HepG2 (cell line): Measurements from ENCODE around the gene ZNF74. TPM values are rescaled to one million over a fixed set of nuclear protein-coding genes. Genes with fewer than 3 reads are reported as not detected.

ENCODE experiments used
- ATF2 ChIP-seq: sonication (generic); formaldehyde crosslinking; IDR thresholded peaks from 2 replicates; pipeline ENCODE4 v1.4.0; 2020; ENCODE audit warnings: missing genetic modification reagents
- ATF3 ChIP-seq: sonication (generic); formaldehyde crosslinking; IDR thresholded peaks from 2 replicates; pipeline ENCODE4 v1.4.0; 2020; ENCODE audit warnings: missing genetic modification reagents
- CENPT ChIP-seq: sonication (generic); formaldehyde crosslinking; IDR thresholded peaks from 2 replicates; pipeline ENCODE4 v1.8.0; 2022; ENCODE audit warnings: low read depth, mild to moderate bottlenecking, moderate library complexity, missing genetic modification reagents
- GATAD1 ChIP-seq: IDR thresholded peaks from 2 replicates; pipeline ENCODE4 v1.6.1; 2016; ENCODE audit warnings: missing genetic modification reagents, missing compliant biosample characterization
- KDM3A ChIP-seq: IDR thresholded peaks from 2 replicates; pipeline ENCODE4 v1.6.1; 2018; ENCODE audit warnings: low read depth, missing compliant biosample characterization
- KLF9 ChIP-seq: IDR thresholded peaks from 2 replicates; pipeline ENCODE4 v1.6.1; 2016; ENCODE audit warnings: low read depth
- LCORL ChIP-seq, 2 experiments: fragments of 450-650 bp in 1 of 2; sonication (generic) in 1 of 2; formaldehyde crosslinking in 1 of 2; IDR thresholded peaks; 2 replicates each; pipeline versions ENCODE4 v1.5.0 to v1.6.1; 2017 to 2020; ENCODE audit warnings: antibody characterized with exemption in 1 of 2, missing genetic modification reagents in 1 of 2
- PREB ChIP-seq: sonication (generic); formaldehyde crosslinking; IDR thresholded peaks from 2 replicates; pipeline ENCODE4 v1.4.0; 2020; ENCODE audit warnings: missing genetic modification reagents
- TAF15 ChIP-seq: fragments of 200-400 bp; formaldehyde crosslinking; IDR thresholded peaks from one replicate; pipeline ENCODE4 v1.6.1; 2018; ENCODE audit warnings: mild to moderate bottlenecking, low read depth, low read length; ENCODE audit not compliant: poor library complexity, severe bottlenecking
- TSC22D2 ChIP-seq: sonication (generic); formaldehyde crosslinking; IDR thresholded peaks from 2 replicates; pipeline ENCODE4 v1.5.1; 2020; ENCODE audit warnings: missing genetic modification reagents, mild to moderate bottlenecking, borderline replicate concordance
- ZBTB20 ChIP-seq: sonication (generic); formaldehyde crosslinking; IDR thresholded peaks from 2 replicates; pipeline ENCODE4 v1.8.1; 2023; ENCODE audit warnings: missing genetic modification reagents, low read depth, mild to moderate bottlenecking, borderline replicate concordance
- ZFP36L2 ChIP-seq: sonication (generic); formaldehyde crosslinking; IDR thresholded peaks from 2 replicates; pipeline ENCODE4 v1.4.0; 2020; ENCODE audit warnings: missing genetic modification reagents
- ZFP62 ChIP-seq: sonication (generic); formaldehyde crosslinking; IDR thresholded peaks from 2 replicates; pipeline ENCODE4 v1.4.0; 2020; ENCODE audit warnings: missing genetic modification reagents
- ZMAT3 ChIP-seq: sonication (generic); formaldehyde crosslinking; conservative IDR thresholded peaks from 2 replicates; pipeline ENCODE4 v1.7.0; 2021; ENCODE audit warnings: missing genetic modification reagents
- ZNF136 ChIP-seq: sonication (generic); formaldehyde crosslinking; IDR thresholded peaks from 2 replicates; pipeline ENCODE4 v1.8.1; 2022; ENCODE audit warnings: low read depth, mild to moderate bottlenecking, moderate library complexity, missing genetic modification reagents
- ZNF607 ChIP-seq: sonication (generic); formaldehyde crosslinking; IDR thresholded peaks from 2 replicates; pipeline ENCODE4 v1.5.1; 2020; ENCODE audit warnings: missing genetic modification reagents, mild to moderate bottlenecking, borderline replicate concordance
- polyA plus RNA-seq, 8 experiments: library from polyadenylated mRNA; depleted of rRNA in 3 of 8; stranded (reverse) in 7 of 8; unstranded in 1 of 8; fragments of >200 nt; fragmentation: Illumina TruSeq in 4 of 8; extraction: Trizol in 4 of 8; gene quantifications; 2 replicates each; pipeline versions ENCODE4 v1.2.1 to v1.2.3, GENCODE V29; 2011 to 2016; ENCODE audit warnings: low read depth in 4 of 8, missing spikeins in 1 of 8, mixed read lengths in 1 of 8; ENCODE audit not compliant: insufficient read depth in 1 of 8
- total RNA-seq, 5 experiments: library from RNA; depleted of rRNA; stranded (reverse); fragments of >200 nt; fragmentation: Illumina TruSeq; extraction: Trizol; gene quantifications; 2 replicates each; pipeline ENCODE4 v1.2.3, GENCODE V29; 2016; ENCODE audit warnings: low read depth in 1 of 5
- TF ChIP-seq, protein P1 (sequence below): sonication (generic); formaldehyde crosslinking; IDR thresholded peaks from 2 replicates; pipeline ENCODE4 v1.8.1; 2022; ENCODE audit warnings: mild to moderate bottlenecking, missing genetic modification reagents
- TF ChIP-seq, protein P2 (sequence below), 2 experiments: IDR thresholded peaks; 2 replicates each; pipeline ENCODE4 v1.6.1; 2011 to 2012; ENCODE audit warnings: low read length in 2 of 2, borderline replicate concordance in 1 of 2, low read depth in 1 of 2, mild to moderate bottlenecking in 1 of 2, moderate library complexity in 1 of 2

ZNF74 gene
- total and polyA plus RNA-seq, 2 of the 13 experiments (the other 11 are each of a cell fraction or from before 2014, with no cell fraction given), result 6.3 to 9.1 TPM

GRCh38 chr22:20393705-20394476 is at the start of gene ZNF74 (continued):
- TF ChIP-seq PREB (CRISPR knock-in tag), result 0 out of 2 replicates have a peak, but pooled peaks have one; percentile 32
- TF ChIP-seq ZFP36L2, result peak; percentile 59; the same call in 1 of the 2 replicates
- TF ChIP-seq ZNF607 (CRISPR knock-in tag), result peak; percentile 33; the same call in 1 of the 2 replicates
- TF ChIP-seq, protein P1, sequence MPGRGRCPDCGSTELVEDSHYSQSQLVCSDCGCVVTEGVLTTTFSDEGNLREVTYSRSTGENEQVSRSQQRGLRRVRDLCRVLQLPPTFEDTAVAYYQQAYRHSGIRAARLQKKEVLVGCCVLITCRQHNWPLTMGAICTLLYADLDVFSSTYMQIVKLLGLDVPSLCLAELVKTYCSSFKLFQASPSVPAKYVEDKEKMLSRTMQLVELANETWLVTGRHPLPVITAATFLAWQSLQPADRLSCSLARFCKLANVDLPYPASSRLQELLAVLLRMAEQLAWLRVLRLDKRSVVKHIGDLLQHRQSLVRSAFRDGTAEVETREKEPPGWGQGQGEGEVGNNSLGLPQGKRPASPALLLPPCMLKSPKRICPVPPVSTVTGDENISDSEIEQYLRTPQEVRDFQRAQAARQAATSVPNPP (CRISPR knock-in tag), result no peak
- 0 out of 2 replicates have a peak, but pooled peaks have one; percentile 42 for TF ChIP-seq KLF9 (CRISPR knock-in tag)
- no peak for TF ChIP-seq ZMAT3 (CRISPR knock-in tag)
- TF ChIP-seq GATAD1 (CRISPR knock-in tag), result peak; percentile 53
- TF ChIP-seq ZFP62, result peak; percentile 55; the same call in 1 of the 2 replicates
- 0 out of 2 replicates have a peak, but pooled peaks have one; percentile 43 for TF ChIP-seq ZNF136 (CRISPR knock-in tag)
- TF ChIP-seq CENPT (CRISPR knock-in tag), result peak; percentile 54; the same call in 1 of the 2 replicates
- TF ChIP-seq LCORL (IDR thresholded peaks at IDR 0.05), result no peak
- TF ChIP-seq LCORL (CRISPR knock-in tag; IDR thresholded peaks at IDR 0.05), result peak; percentile 78
- 0 out of 2 replicates have a peak, but pooled peaks have one; percentile 75 for TF ChIP-seq ZBTB20 (CRISPR knock-in tag)
- TF ChIP-seq KDM3A (CRISPR knock-in tag), result peak; percentile 92
- TF ChIP-seq ATF2 (CRISPR knock-in tag), result 0 out of 2 replicates have a peak, but pooled peaks have one; percentile 28
- TF ChIP-seq, protein P2, sequence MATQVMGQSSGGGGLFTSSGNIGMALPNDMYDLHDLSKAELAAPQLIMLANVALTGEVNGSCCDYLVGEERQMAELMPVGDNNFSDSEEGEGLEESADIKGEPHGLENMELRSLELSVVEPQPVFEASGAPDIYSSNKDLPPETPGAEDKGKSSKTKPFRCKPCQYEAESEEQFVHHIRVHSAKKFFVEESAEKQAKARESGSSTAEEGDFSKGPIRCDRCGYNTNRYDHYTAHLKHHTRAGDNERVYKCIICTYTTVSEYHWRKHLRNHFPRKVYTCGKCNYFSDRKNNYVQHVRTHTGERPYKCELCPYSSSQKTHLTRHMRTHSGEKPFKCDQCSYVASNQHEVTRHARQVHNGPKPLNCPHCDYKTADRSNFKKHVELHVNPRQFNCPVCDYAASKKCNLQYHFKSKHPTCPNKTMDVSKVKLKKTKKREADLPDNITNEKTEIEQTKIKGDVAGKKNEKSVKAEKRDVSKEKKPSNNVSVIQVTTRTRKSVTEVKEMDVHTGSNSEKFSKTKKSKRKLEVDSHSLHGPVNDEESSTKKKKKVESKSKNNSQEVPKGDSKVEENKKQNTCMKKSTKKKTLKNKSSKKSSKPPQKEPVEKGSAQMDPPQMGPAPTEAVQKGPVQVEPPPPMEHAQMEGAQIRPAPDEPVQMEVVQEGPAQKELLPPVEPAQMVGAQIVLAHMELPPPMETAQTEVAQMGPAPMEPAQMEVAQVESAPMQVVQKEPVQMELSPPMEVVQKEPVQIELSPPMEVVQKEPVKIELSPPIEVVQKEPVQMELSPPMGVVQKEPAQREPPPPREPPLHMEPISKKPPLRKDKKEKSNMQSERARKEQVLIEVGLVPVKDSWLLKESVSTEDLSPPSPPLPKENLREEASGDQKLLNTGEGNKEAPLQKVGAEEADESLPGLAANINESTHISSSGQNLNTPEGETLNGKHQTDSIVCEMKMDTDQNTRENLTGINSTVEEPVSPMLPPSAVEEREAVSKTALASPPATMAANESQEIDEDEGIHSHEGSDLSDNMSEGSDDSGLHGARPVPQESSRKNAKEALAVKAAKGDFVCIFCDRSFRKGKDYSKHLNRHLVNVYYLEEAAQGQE (IDR thresholded peaks at IDR 0.05; ENCODE audit: borderline replicate concordance in 1 of 2, low read depth in 1 of 2, low read length in 2 of 2), result 0 out of 4 replicates have a peak, but pooled peaks of 1 of the 2 experiments have one; percentile 18
- TF ChIP-seq ATF3 (CRISPR knock-in tag), result peak; percentile 40; the same call in 1 of the 2 replicates
- TF ChIP-seq TSC22D2, result 0 out of 2 replicates have a peak, but pooled peaks have one; percentile 66
- TF ChIP-seq TAF15, result no peak
